Esophagus muscularis mucosa (tissue), 4 donors: Measurements from ENCODE around the gene SLC25A12. TPM values are rescaled to one million over a fixed set of nuclear protein-coding genes. Genes with fewer than 3 reads are reported as not detected.

Experiments used
- DNase-seq: peaks from one replicate; pipeline ENCODE4 v3.0.0-alpha.2; 2017; ENCODE audit errors: extremely low spot score
- H3K27ac ChIP-seq, 4 donors: fragments of 200-600 bp; sonication (generic); replicated peaks in 1 of 4; 1 replicate in 3 of 4; 2 replicates in 1 of 4; pipeline ENCODE4 v1.5.1; 2016 to 2019; ENCODE audit warnings: mild to moderate bottlenecking in 1 of 4
- H3K27me3 ChIP-seq, 4 donors: fragments of 200-600 bp; sonication (generic); one replicate each; pipeline versions ENCODE4 v1.5.1 to v1.6.0; 2016 to 2019
- H3K36me3 ChIP-seq, 4 donors: fragments of 200-600 bp; sonication (generic); one replicate each; pipeline ENCODE4 v1.5.1; 2016 to 2019
- H3K4me1 ChIP-seq, 4 donors: fragments of 200-600 bp; sonication (generic); one replicate each; pipeline ENCODE4 v1.5.1; 2016 to 2019
- H3K4me3 ChIP-seq, 4 donors: fragments of 200-600 bp; sonication (generic); 1 replicate in 2 of 4; 2 replicates in 2 of 4; pipeline ENCODE4 v1.5.1; 2016 to 2019; ENCODE audit warnings: mild to moderate bottlenecking in 4 of 4, moderate library complexity in 1 of 4
- H3K9me3 ChIP-seq, 4 donors: fragments of 200-600 bp; sonication (generic); 1 replicate in 3 of 4; 2 replicates in 1 of 4; pipeline ENCODE4 v1.5.1; 2016 to 2019
- EP300 ChIP-seq: sonication (generic); formaldehyde crosslinking; IDR thresholded peaks from one replicate; pipeline ENCODE4 v1.6.1; 2017; ENCODE audit warnings: antibody characterized with exemption
- POLR2A ChIP-seq: fragments of 450-650 bp; IDR thresholded peaks from one replicate; pipeline ENCODE4 v1.6.1; 2017; ENCODE audit warnings: antibody characterized with exemption, moderate library complexity, mild to moderate bottlenecking, low read depth
- POLR2AphosphoS5 ChIP-seq, 2 donors: sonication (generic); formaldehyde crosslinking; IDR thresholded peaks; one replicate each; pipeline ENCODE4 v1.6.1; 2017; ENCODE audit warnings: antibody characterized with exemption in 2 of 2
- WGBS: methylation state at CpG from one replicate; pipeline ENCODE4 v1.1.5; 2018; 5-methylcytosine and 5-hydroxymethylcytosine counted together
- intact Hi-C: fragments of 100-400 bp; cut with DNase I; formaldehyde crosslinking; loops from one replicate; pipeline ENCODE4 v1.15.1; 2023
- total RNA-seq, 4 donors: library from RNA; depleted of rRNA; stranded (reverse); fragments of >200 nt; gene quantifications; one replicate each; pipeline versions ENCODE4 v1.1.0 to v1.2.1, GENCODE V29; 2016
- TF ChIP-seq, protein P1 (sequence below), 3 experiments: fragments of 200-600 bp in 2 of 3; fragments of 450-650 bp in 1 of 3; sonication (generic) in 2 of 3; IDR thresholded peaks; one replicate each; pipeline ENCODE4 v1.5.1; 2017 to 2019; ENCODE audit warnings: antibody characterized with exemption in 3 of 3, mild to moderate bottlenecking in 2 of 3, moderate library complexity in 1 of 3

Gene SLC25A12
- total RNA-seq, 4 donors from 2014 or later = 52.2 to 68.9 (median 63.6) TPM

GRCh38 chr2:171794918-171795317 is 99.1 kb downstream of the SLC25A12 start:
- Histone ChIP-seq H3K36me3 (peaks cover 6 to 64% (median 48%) of the 10 kb centered on the region in 4 donors), H3K9me3 (no peaks in the 10 kb centered on the region), H3K27me3 (no peaks in the 10 kb centered on the region), H3K27ac (no peak overlapping the region), H3K4me3 (no peak overlapping the region), H3K4me1 (no peaks in the 10 kb centered on the region)
- TF ChIP-seq, protein P1, sequence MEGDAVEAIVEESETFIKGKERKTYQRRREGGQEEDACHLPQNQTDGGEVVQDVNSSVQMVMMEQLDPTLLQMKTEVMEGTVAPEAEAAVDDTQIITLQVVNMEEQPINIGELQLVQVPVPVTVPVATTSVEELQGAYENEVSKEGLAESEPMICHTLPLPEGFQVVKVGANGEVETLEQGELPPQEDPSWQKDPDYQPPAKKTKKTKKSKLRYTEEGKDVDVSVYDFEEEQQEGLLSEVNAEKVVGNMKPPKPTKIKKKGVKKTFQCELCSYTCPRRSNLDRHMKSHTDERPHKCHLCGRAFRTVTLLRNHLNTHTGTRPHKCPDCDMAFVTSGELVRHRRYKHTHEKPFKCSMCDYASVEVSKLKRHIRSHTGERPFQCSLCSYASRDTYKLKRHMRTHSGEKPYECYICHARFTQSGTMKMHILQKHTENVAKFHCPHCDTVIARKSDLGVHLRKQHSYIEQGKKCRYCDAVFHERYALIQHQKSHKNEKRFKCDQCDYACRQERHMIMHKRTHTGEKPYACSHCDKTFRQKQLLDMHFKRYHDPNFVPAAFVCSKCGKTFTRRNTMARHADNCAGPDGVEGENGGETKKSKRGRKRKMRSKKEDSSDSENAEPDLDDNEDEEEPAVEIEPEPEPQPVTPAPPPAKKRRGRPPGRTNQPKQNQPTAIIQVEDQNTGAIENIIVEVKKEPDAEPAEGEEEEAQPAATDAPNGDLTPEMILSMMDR (IDR thresholded peaks at IDR 0.05) = no peak
- no peak for TF ChIP-seq POLR2A
- no peak for TF ChIP-seq EP300
- DNase-seq = no peak
- intact Hi-C loops = no loop called here
- WGBS = 59% methylated on average over 4 of the region's 4 CpGs

GRCh38 chr2:171793691-171794678 is 100.1 kb downstream of the SLC25A12 start:
- no peak for DNase-seq
- Histone ChIP-seq H3K27ac (no peak overlapping the region), H3K36me3 (peaks cover 6 to 65% (median 50%) of the 10 kb centered on the region in 4 donors), H3K4me1 (no peaks in the 10 kb centered on the region), H3K4me3 (no peak overlapping the region), H3K9me3 (no peaks in the 10 kb centered on the region), H3K27me3 (no peaks in the 10 kb centered on the region)
- WGBS = 51% methylated on average over 6 of the region's 6 CpGs
- no peak for TF ChIP-seq EP300
- no peak for TF ChIP-seq POLR2A
- intact Hi-C loops = no loop called here

DNA sequence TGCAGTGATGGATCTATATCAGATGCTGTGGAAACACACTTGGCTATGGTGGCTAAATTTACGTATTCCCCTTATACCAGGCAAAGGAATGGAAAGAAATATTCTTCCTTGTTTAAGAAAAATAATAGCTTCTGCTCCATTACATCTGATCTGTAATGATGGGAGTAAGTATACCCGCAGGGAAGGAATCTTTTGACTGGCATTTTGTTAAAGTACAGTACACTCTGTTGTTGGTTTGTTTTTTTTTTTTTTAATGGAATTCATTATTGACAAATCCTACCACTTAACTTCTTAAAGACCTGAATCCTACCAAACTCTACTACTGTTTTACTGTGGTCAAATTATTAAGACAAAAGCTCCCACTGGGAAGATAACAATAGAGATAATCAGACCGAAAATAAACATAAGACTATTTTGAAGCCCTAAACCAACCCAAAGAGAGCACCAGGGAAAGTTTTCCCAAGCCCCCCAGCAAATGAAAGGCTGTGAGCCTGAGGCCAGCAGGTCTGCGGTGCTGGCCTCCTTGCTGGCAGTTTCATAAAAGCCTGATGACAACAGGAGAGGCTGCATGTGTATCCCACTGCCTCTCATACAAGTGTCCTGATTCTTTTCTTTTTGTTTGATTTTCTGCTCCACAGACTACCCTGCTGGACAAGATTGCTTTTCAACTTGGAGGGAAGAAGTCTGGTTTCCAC is 101.0 kb downstream of the SLC25A12 start:
- DNase-seq = no peak
- TF ChIP-seq POLR2A (no peak), EP300 (no peak), POLR2AphosphoS5 (IDR thresholded peaks at IDR 0.05) (no peak)
- TF ChIP-seq, protein P1 (IDR thresholded peaks at IDR 0.05) = no peak
- no peaks in the 10 kb centered on the region for H3K4me1 ChIP-seq
- H3K36me3 ChIP-seq = peaks cover 6 to 68% (median 55%) of the 10 kb centered on the region in 4 donors
- no peak overlapping the region for H3K4me3 ChIP-seq
- no peaks in the 10 kb centered on the region for H3K9me3 ChIP-seq
- H3K27me3 ChIP-seq = no peaks in the 10 kb centered on the region
- 73% methylated on average over 4 of the region's 4 CpGs for WGBS
- intact Hi-C loops = no loop called here
- H3K27ac ChIP-seq = no peak overlapping the region

GRCh38 chr2:171792157-171792556 is 101.9 kb downstream of the SLC25A12 start:
- Histone ChIP-seq H3K27ac (no peak overlapping the region), H3K36me3 (peaks cover 7 to 77% (median 63%) of the 10 kb centered on the region in 4 donors)
- intact Hi-C loops = no loop called here

More at GRCh38 chr2:171792157-171792556, 101.9 kb downstream of the SLC25A12 start:
- Histone ChIP-seq H3K4me3 (no peak overlapping the region), H3K4me1 (no peaks in the 10 kb centered on the region), H3K27me3 (no peaks in the 10 kb centered on the region), H3K9me3 (no peaks in the 10 kb centered on the region)
- WGBS = 96% methylated on average over 3 of the region's 3 CpGs
- no peak for DNase-seq
- TF ChIP-seq POLR2AphosphoS5 (IDR thresholded peaks at IDR 0.05) (no peak), POLR2A (no peak), EP300 (no peak)
- TF ChIP-seq, protein P1 (IDR thresholded peaks at IDR 0.05) = no peak
